Measurements from ENCODE around the gene CHIA.
A peak's percentile ranks its signal among the peaks of the same experiment; 100 is the strongest.

Gene CHIA

DNA sequence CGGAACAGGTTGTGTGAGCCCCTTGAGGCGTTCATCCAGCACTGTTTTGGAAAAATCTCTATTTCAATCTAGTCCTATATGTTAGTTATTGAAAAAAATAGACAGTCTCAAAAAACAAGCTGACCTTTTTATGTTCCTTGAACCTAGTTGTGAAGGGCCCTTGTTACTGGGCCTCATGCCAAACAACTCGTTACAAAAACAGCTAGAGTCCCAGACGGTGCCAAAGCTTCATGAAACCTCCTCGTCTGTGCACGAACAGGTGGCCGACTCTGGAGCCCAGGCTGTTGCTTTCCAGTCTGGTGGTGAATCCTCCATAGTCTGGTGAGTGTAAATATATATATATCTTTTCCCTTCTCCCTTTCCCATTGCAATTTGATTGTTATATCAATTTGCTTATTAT lies at the start of gene CHIA:
TSS of gene CHIA (plus strand) at position 222 of the 400 bp plus-strand sequence. CDS start 19,617 bp downstream, outside the sequence.
- DNase-seq: no peak

- no peak for DNase-seq
Measured at GRCh38 chr1:111241797-111242196, 48.9 kb upstream of the CHIA start.

- DNase-seq: no peak
Measured at GRCh38 chr1:111242805-111243523, 47.7 kb upstream of the CHIA start.

GRCh38 chr1:111247125-111247838 lies 43.4 kb upstream of the CHIA start:
- no peak for DNase-seq

DNA sequence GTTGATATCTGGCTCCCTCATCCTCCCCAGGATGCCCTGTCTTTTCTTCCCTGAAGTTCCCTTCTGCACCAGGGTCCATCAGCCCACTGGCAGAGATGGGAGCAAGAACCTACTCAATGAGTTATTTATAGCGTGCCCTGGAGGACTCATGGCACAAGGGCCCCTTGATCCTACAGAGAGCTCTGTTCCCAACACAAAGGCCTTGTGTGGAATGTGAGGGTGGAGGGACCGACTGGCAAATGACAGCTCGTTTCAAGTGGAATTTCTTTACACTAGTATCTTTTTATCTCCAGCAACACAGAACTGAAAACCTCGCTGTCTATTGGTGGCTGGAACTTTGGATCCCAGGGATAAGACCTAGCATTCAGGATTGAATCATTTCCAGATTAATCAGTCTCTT lies 40.7 kb upstream of the CHIA start:
- no peak for DNase-seq

- DNase-seq: peak; percentile 51
Measured at GRCh38 chr1:111251570-111251969, 39.1 kb upstream of the CHIA start.

DNA sequence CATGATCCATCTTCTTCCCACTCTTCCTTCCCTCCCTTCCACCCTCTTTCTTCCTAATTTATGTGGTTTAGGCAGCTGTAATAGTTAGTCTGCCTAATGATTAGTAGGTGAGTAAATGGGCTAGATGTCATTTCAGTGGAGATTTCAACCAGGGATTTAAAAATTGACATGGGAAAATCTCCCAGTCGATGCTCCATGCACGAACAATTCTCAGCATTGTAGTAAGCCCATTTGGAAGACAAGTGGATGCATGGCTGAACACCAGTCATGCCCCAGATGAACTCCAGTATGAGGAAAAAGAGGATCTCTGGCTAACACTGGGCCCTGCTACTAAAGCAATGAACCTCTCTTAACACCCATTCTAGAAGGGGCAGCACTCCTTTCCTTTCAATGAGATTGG lies 37.9 kb upstream of the CHIA start:
- DNase-seq: no peak

DNA sequence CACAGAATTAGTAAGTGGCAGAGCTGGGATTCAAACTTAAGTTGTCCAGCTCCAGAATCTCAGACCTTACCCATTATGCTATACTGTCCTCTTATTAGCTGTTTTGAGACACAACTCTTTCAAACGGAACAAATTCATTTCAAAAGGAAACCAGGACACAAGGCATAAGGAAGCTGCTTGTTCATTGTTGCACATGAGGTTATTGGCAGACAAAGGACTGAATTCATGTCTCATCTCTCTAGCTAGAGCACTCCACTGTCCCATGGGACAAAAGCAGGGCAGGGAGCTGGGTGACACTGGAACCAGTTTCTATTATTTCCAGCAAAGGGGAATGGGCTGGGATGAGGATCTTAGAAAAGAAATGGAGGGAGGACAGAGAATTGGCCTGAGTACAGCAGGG lies 36.8 kb upstream of the CHIA start:
- DNase-seq: no peak

- no peak for DNase-seq
Measured at GRCh38 chr1:111256988-111257658, 33.5 kb upstream of the CHIA start.

GRCh38 chr1:111267801-111268508 lies 22.7 kb upstream of the CHIA start:
- no peak for DNase-seq

- no peak for DNase-seq
Measured at GRCh38 chr1:111269825-111270406, 20.7 kb upstream of the CHIA start.

GRCh38 chr1:111270771-111271463 lies 19.7 kb upstream of the CHIA start:
- DNase-seq: peak; percentile 30

DNA sequence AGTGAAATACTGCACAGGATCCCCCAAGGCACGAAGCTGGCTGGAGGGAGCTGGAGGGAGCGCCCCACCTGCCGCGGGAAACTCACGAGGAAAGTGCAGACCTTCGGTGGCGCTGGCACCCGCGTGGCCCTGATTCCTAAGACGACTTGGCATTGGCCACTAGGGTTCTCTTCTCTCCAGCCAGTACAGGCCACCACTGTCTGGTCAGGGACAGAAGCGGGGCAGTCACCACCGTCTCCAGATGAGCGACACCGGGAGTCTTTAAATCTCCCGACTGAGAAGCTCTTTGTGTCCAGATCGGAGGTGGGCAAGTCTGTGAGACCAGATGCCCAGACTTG lies 19.2 kb upstream of the CHIA start:
- no peak for DNase-seq

GRCh38 chr1:111272081-111272480 lies 18.6 kb upstream of the CHIA start:
- no peak for DNase-seq

DNA sequence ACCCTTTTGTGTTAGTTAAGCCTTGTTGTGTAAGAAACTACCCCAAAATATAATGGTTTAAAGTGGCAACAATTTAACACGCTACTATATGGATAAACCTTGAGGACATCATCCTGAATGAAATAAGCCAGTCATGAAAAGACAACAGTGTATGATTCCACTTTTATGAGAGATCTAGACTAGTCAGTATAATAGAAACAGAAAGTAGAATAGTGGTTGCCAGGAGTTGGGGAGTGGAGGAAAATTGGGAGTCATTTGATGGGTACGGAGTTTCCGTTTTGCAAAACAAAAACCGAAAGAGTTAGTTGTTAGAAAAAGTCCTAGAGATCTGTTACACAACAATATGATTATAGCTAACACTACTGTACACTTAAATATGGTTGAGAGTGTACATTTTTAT lies 16.0 kb upstream of the CHIA start:
- DNase-seq: no peak

GRCh38 chr1:111275079-111275478 lies 15.6 kb upstream of the CHIA start:
- DNase-seq: no peak

DNA sequence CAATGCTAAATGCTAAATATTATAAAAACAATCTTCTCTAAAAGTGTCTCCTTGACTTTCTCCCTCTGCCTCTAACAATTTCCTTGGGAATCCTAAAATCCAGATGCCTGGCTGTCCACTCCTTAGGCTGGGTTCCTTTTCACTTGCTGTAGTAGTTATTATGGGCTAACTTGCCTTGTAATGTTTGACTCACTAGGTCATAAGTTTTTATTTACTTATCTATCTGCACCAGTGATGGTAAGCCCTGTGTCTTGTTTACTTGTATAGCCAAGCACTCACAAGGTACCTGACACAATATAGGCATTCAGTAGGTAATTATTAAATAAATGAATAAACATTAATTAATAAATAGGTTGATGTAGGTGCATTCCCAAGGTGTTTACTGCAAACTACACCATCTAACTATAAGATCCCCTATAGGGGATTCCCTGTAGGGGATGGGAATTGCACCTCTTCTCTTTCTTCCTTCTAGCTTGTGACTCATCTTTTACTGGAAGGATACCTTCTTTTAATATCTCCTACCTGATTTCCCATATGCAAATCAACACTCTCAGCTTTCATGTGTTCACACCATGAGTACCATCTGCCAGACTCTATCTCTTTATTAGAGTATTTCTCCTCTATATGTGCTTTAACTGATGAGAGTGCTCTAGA lies 14.7 kb upstream of the CHIA start:
- no peak for DNase-seq

DNA sequence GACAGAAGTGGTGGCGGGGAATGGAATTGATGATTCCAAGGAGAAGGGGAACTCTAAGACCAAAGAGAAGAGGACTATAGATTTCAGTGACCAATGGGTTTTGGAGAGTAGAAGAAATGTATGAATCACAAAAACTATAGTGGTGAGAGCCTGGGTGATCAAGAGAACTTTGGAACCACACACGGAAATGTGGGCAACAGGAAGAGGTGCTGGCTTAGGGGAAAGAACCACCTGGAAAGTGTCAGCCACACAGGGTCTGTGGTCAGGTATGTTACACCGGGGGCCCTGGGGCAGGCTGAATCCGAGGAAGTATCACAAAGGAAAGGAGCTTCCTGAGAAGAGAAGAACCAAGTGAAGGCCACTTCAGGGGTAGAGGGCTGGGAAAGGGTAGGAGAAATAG lies 11.5 kb upstream of the CHIA start:
- no peak for DNase-seq

DNA sequence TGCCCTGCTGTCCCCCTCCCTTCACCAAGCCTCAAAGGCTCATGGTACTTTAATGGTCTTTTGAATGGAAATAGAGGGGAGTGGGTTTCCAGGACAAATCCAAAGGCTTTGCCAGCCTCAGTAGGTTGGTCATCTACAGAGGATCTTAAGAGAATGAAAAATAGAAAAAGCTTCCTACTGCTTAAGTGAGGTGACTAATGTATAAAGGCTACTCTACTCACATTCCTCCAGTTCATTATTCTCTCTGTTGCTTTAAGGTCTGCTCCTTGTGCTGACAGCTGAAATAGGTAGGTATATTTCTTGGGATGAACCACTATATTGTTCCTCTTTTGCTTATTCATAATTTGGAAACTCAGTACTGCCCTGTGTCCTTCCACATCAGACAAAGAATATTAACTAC lies 10.4 kb upstream of the CHIA start:
- DNase-seq: no peak

GRCh38 chr1:111281411-111281810 lies 9.2 kb upstream of the CHIA start:
- no peak for DNase-seq

- DNase-seq: no peak
Measured at GRCh38 chr1:111283838-111284237, 6.8 kb upstream of the CHIA start.

DNA sequence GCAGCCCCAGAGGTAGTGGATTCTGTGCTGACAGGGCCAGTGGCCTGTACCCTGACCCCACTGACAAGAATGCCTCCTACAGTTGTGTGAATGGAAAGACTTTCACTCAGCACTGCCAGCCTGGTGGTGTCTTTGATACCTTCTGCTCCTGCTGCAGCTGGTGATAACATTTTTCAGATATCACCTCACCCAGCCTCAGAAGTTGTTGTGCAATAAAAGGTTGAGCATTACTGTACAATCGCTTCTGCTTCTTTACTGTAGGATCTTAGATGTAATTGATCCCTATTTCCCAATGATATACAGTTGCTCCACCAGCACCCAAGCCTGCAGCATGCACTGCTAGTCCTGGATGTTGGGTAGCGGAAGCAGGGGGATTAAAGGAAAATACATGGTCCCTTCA lies 4.8 kb upstream of the CHIA start:
- DNase-seq: no peak

All from CD4-positive, alpha-beta T cell treated with Interleukin-6 for 4 hours (primary cell).